GM19395 (cell line): ENCODE data around the gene UBALD1.
"Not testable (repeated sequence)": the region's sequence is repeated elsewhere in the genome, so short reads cannot be mapped to it uniquely, and the experiment has no call there.

Experiments
- ATAC-seq: cut with Tn5 transposase; IDR thresholded peaks from one replicate; pipeline ENCODE4 v1.9.1; 2021; ENCODE audit warnings: mild to moderate bottlenecking, moderate library complexity; ENCODE audit not compliant: unreplicated experiment

Gene UBALD1

DNA sequence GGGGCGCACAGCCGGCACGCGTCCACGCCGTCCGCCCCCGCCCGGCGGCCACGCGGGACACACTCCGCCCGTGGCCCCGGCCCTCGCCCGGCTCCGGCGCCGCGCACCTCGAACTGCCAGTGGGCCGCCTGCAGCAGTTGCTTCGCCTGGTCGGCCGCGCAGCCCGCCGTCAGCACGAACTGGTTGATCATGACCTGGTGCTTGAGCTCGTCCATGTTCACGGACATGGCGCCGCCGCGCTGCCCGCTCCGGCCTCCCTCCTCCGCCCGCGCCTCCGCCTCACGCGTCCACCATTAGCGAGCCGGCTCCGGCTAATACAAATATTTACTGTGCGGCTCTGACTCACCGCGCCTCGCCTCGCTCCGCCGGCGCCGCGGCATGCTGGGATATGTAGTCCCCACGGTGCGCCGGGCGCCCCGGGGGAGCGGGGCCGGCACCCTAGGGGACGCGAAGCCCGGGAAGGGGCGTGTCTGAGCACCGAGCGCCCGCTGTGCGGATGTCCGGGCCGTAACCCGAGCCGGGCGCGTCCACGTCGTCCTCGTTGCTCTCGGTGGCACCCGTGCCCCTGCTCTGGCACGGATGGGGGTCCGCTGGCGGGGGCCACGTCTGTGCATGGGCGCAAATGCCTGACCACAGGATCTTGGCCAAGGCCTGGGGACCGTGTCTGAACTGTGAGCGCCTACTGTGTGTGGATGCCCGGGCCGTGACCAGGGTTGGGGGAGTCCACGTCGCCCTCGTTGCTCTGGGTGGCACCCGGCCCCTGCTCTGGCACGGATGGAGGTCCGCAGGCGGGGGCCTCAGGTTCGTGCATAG is at the start of gene UBALD1:
TSS of gene UBALD1 (minus strand) at position 318 of the 813 bp plus-strand sequence. CDS start at position 227, 91 bp downstream.
- peak; percentile 53 for ATAC-seq

DNA sequence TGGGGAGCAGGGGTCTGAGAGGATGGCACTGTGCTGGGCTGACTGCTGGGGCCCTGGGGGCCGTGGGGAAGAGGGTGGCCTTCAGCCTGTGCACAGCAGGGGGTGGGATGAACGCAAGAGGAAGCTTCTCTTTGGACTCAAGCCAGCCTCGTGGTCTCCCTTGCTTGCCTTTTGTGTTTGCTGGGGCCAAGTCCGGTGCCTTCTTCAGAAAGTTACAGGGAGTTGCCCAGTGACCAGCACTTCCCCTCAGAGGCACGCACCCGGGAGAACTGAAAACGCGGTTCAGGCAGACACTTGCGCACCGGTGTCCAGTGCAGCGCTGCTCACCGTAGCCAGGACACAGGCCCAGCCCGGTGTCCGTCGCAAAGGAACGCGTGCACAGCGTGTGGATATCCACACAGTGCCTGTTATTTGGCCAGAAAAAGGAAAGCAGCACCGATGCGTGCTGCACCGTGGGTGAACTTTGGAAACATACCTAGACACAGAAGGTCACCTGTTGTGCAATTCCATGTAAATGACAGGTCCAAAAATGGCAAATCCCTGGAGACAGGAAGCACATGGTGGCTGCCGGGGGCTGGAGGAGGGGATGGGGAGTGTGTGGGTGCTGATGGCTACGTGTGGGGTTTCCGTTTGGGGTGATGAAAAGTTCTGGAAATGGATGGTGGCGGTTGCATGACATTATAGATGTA is 49.2 kb upstream of the UBALD1 start:
- no peak for ATAC-seq

- no peak for ATAC-seq
These were observed 48.7 kb upstream of the UBALD1 start for GRCh38 chr16:4663465-4663776.

- no peak for ATAC-seq
These were observed 47.0 kb upstream of the UBALD1 start for GRCh38 chr16:4661661-4662060.

- ATAC-seq: no peak
These were observed 45.8 kb upstream of the UBALD1 start for GRCh38 chr16:4660454-4661007.

DNA sequence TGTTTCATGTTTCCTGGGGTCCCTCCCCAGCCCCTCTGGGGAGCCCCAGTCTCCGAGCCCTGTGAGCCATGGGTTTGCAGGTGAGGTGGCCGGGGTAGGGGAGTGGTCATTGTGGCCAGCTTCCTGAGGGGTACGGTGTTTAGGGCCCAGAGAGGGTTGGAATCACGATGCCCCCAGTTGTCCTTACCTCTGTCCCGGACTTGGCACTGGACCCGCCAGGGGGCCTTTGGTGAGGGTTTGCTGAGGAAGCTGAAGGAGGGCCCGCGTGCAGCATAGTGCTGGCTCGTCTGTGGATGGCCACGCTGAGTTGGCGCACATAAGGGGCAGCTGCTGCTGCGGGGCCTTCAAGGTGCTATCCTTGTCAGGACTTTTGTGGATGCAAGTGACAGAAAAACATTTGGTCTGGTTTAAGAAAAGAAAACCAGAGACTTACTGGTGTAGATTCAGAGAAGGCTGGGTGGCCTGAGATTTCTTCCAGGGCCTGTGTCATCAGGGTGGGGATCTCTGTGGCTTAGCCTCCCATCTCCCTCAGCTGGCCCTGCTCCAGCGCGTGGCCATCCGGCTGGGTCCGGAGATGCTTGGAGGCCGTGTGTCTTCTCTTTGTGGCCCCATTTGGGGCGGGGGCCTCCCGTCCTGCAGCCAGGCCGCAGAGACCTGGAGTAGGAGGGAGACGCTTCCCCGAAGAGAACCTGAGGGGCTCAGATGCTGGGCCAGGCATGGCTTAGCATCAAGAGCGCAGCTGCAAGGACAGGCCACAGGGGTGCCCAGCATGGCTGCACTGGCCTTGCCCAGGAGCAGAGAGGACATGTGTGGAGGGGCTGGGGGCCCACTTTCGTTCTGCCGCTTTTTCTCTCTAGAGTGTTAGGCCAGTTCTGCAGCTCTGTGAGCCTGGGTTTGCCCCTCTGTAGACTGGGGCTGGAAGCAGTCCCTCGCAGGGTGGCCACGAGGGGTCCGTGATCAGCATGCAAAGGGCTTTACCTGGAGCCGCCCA is 45.0 kb upstream of the UBALD1 start:
- no peak for ATAC-seq

DNA sequence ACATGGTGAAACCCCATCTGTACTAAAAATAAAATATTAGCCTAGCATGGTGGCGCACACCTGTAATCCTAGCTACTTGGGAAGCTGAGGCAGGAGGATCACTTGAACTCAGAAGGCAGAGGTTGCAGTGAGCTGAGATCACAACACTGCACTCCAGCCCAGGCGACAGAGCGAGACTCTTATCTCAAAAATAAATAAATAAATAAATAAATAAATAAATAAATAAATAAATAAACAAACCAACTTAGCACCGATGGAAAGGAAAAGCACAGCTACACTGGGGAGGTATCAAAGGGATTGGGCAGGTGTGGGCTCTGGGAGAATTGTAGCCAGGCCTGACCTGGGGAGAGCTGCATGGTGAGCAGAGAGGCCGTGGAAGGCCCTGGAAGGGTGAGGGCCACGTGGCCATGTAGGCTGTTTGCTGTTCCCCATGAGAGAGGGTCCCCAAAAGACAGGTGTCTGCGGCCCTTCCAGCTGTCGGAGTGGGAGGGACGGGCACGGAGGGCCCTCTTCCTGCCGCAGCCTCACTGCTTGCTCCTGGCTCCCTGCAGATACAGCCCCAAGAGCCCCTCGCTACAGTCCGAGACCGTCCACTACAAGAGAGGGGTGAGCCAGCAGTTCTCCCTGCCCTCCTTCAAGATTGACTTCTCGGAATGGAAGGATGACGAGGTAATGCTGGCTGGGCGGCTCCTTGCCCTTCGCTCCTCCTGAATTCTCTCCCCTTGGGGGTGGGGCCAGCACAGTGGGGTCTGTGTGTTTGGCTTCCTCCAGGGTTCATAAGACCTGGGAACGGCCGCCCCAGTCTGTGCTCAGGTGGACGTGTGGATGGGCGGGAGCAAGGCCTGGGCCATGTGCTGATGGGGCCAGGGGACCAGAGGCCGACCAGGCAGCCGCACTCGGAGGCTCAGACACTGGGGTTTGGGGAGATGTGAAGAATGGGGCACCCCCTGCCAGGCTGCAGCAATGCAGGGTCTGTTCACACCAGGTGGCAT is 42.3 kb upstream of the UBALD1 start:
- no peak for ATAC-seq

- no peak for ATAC-seq
These were observed 41.5 kb upstream of the UBALD1 start for GRCh38 chr16:4656221-4656620.

DNA sequence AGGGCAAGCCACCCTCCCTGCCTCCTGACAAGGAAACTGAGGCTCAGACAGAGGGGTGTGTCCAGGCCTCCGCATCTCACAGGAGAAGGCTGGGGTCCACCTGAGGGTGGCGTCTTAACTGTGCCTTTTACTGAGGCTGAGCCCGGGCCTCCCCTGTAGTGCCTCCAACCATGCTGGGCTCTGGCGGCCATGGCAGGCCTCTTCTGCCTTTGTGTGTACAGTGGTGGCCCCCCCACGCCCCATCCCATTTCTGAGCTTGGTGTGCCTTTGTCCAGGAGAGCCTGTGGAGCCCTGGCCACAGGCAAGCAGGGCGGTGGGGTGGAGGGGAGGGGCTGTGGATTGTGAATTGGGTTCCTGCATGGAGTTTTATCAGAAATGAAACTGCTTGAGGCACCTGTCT is 41.1 kb upstream of the UBALD1 start:
- ATAC-seq: no peak

DNA sequence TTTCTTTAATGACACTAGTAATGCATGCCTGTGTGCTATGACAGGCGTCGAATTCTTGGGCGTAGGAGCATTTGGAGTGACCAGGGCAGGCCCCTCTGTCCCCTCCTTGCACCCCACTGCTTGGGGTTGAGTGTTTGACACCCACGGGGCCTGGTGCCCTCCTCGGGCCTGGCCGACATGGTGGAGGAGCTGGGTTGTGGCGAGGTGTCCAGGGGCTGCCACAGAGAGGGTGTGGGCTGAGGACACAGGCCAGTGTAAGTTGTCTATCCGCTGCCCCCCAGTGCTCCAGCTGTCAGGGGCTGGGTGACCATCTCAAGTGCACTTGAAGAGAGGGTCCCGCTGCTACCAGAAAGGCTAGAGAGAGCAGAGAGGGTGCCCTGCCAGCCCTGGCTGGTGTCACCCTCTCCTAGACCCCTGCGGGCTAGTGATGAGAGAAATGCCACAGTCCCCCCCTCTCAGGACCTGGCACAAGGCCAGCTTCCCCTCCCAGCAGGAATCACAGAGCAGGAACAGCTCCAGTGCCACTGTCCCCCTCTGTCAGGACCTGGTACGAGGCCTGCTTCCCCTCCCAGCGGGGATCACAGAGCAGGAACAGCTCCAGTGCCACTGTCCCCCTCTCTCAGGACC is 40.4 kb upstream of the UBALD1 start:
- no peak for ATAC-seq

- no peak for ATAC-seq
These were observed 39.6 kb upstream of the UBALD1 start for GRCh38 chr16:4654011-4654963.

- ATAC-seq: no peak
These were observed 37.9 kb upstream of the UBALD1 start for GRCh38 chr16:4652561-4652960.

DNA sequence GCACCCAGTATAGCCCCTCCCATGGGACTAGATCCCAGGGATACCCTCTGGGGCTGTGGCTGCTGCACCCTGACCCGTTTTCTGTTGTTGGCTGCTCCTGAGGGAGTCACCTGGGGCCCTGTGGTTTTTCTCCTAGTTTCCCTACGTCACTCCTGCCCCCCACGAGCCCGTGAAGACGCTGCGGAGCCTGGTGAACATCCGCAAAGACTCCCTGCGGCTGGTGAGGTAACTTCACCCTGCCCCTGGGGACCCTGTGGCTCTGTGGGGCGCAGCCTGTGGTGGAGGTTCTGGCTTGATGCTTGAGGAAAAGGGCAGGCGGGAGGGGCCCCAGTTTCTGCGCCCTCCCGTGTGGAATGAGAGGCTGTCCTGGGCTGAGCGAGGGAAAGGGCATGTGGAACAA is 37.1 kb upstream of the UBALD1 start:
- no peak for ATAC-seq

DNA sequence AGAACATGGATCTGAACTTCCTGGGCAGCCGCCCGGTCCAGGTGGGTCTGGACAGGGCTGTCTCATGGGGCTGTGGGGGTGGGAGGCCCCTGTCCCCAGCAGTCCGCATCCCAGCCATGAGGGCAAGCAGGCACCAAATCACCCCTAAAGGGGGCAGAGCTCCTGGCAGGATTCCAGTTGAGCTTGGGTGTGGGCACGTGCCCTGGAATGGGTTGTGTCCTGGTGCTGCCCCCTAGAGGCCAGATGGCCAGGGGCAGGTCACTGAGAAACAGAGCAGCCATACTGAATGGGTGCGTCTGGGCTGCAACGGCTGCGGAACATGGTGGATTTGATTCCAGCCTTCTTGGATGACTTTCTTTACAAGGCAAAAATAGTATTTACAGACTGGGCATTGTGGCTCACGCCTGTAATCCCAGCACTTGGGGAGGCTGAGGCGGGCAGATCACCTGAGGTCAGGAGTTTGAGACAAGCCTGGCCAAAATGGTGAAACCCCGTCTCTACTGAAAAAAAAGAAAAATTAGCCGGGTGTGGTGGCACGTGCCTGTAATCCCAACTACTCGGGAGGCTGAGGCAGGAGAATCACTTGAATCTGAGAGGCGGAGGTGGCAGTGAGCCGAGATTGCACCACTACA is 35.9 kb upstream of the UBALD1 start:
- not testable (repeated sequence) for ATAC-seq

- ATAC-seq: no peak
These were observed 35.2 kb upstream of the UBALD1 start for GRCh38 chr16:4649744-4650442.

DNA sequence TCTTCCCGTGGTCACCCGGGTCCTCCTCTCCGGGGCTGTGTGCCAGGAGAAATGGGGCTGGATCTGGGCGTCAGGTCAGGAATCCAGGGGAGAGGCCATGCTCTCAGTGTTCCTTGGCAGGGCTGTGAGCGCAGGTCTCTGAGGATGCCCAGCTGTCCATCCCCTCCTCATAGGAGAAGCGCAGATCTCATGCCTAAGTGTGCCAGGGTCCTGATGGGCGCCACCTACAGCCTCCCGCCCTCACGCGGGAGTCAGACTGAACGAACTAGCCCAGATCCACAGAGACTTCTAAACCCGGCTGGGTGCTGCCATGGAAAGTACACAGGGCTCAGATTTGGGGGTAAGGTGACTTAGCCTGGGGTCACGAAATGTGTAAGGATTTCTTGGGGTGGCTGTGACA is 34.2 kb upstream of the UBALD1 start:
- ATAC-seq: no peak

DNA sequence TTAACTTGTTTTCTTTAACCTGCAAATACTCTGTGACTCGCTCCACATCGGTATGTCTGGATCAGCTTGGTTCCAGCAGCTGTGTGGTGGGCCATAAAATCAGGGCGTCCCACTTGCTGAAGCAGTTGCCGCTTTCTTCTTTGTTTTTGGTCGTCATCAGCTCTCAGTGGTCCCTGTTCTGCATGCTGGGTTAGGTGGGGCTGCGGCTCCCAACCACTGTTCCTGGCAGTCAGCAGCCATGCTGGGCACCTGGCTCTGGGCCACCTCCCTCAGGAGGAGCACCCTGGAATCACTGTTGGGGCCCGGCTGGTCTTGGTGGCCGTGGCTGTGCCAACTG is 32.9 kb upstream of the UBALD1 start:
- ATAC-seq: no peak
